GM10248 (cell line): ENCODE results near the gene HEXD.

ENCODE experiments used
- CTCF ChIA-PET: fragments of 300-600 bp; sonication (Branson Sonifier 250); formaldehyde crosslinking; extraction: SDS; loops from one replicate; lab custom pipeline; 2021; ENCODE audit warnings: antibody characterized with exemption; lab: Yijun Ruan, JAX
- POLR2A ChIA-PET: fragments of 350-650 bp; sonication (Branson Sonifier 250); formaldehyde crosslinking; extraction: SDS; loops from one replicate; lab custom pipeline; 2020; ENCODE audit warnings: antibody characterized with exemption; lab: Yijun Ruan, JAX
- DNase-seq: peaks from one replicate; pipeline ENCODE4 v3.0.0; 2012; ENCODE audit errors: extremely low spot score
- CTCF ChIP-seq: IDR thresholded peaks from 2 replicates; pipeline ENCODE4 v1.5.1; 2012; ENCODE audit warnings: mild to moderate bottlenecking, low read depth; ENCODE audit errors: extremely low read depth, missing control alignments, control extremely low read depth

The HEXD gene

GRCh38 chr17:82406131-82406671 is 11.9 kb upstream of the HEXD start:
- no peak for DNase-seq
- ChIA-PET CTCF (interaction anchor here (1.4 to 1.5 kb wide), 3 partner anchors 8 to 55 kb away, joined by 3 to 5 read pairs (median 3); no protein-coding TSS in a partner anchor), POLR2A (no interaction called here)
- TF ChIP-seq CTCF, result no peak

GRCh38 chr17:82407255-82407654 is 10.9 kb upstream of the HEXD start:
- ChIA-PET POLR2A (no interaction called here), CTCF (interaction anchor here (1.2 to 1.6 kb wide), 2 partner anchors 10 to 17 kb away, joined by 3 to 6 read pairs; no protein-coding TSS in a partner anchor)
- no peak for TF ChIP-seq CTCF
- DNase-seq, result no peak

- CTCF ChIA-PET, result interaction anchor here (0.8 to 2.8 kb wide), 5 partner anchors 9 to 58 kb away, joined by 3 to 13 read pairs (median 5); no protein-coding TSS in a partner anchor
- DNase-seq, result no peak
- no peak for TF ChIP-seq CTCF
- POLR2A ChIA-PET, result interaction anchor here (0.7 kb wide), 1 partner anchor 9 kb away, joined by 3 read pairs; the partner anchor contains the start of gene HEXD
These were observed 9.7 kb upstream of the HEXD start for GRCh38 chr17:82408288-82408937.

GRCh38 chr17:82408938-82409318 is 9.2 kb upstream of the HEXD start:
- TF ChIP-seq CTCF, result no peak
- no peak for DNase-seq
- ChIA-PET CTCF (interaction anchor here (1.4 to 2.8 kb wide), 5 partner anchors 19 to 144 kb away, joined by 3 to 13 read pairs (median 4); no protein-coding TSS in a partner anchor), POLR2A (interaction anchor here (0.7 kb wide), 1 partner anchor 9 kb away, joined by 3 read pairs; the partner anchor contains the start of gene HEXD)

- TF ChIP-seq CTCF, result no peak
- DNase-seq, result no peak
- CTCF ChIA-PET, result interaction anchor here (1.0 to 2.8 kb wide), 8 partner anchors 17 to 371 kb away, joined by 3 to 13 read pairs (median 4); no protein-coding TSS in a partner anchor
- POLR2A ChIA-PET, result interaction anchor here (0.6 kb wide), 1 partner anchor 154 kb away, joined by 3 read pairs; no protein-coding TSS in a partner anchor
These were observed 8.0 kb upstream of the HEXD start for GRCh38 chr17:82410014-82410716.
